Measurements from ENCODE around the gene NUP62CL.
A peak's percentile ranks its signal among the peaks of the same experiment; 100 is the strongest.

NUP62CL gene

DNA sequence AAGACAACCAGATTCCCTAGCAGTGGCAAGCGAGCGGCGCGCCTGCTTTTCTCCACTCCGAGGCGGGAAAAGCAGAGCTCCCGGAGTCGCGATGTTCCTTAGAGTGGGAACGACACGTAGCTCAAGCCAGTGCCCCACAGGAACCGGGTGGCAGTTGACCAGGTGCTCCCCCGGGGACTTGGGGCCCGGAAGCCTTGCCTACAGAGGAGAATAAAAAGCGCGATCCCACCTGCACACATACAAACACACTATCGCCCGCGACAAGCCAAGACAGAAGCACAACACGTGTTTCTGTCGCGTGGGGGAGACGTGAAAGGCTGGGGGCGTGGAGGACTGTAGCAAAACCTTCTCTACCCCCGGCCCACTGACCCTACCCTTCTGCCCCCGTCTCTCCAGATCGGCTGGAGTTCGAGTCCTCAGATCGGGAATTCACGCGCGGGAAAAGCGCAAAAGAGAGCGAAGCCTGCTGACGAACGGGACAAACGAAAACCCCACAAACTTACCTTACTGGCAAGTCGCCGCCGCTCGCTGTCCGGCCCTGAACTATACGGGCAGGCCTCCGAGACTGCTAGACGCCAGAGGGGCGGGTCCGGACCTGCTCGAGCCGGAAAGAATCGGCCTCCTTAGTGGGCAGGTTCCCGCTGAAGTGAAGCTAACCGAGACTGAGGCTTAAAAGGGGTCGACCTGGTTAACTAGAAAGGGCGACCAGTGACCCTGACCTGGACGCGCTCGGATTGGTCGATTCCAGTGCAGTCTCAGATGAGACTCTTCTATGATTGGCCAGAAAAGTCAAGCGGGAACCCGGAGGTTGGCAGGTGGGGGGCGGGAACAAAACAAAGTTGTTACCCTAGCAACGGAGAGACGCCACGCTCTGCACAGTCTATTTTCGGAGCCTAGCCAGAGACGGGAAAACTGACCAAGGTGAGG, at the start of gene NUP62CL, which contains the start of gene DNAAF6 (continued):
- TF ChIP-seq, protein P1, sequence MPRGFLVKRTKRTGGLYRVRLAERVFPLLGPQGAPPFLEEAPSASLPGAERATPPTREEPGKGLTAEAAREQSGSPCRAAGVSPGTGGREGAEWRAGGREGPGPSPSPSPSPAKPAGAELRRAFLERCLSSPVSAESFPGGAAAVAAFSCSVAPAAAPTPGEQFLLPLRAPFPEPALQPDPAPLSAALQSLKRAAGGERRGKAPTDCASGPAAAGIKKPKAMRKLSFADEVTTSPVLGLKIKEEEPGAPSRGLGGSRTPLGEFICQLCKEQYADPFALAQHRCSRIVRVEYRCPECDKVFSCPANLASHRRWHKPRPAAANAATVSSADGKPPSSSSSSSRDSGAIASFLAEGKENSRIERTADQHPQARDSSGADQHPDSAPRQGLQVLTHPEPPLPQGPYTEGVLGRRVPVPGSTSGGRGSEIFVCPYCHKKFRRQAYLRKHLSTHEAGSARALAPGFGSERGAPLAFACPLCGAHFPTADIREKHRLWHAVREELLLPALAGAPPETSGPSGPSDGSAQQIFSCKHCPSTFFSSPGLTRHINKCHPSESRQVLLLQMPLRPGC (tag by site-specific recombination; IDR thresholded peaks at IDR 0.05): no peak
- TF ChIP-seq ZNF548 (tag by site-specific recombination; IDR thresholded peaks at IDR 0.05): no peak
- TF ChIP-seq ZNF37A (tag by site-specific recombination; IDR thresholded peaks at IDR 0.05): no peak
- peak; percentile 94 for TF ChIP-seq SP2 (tag by site-specific recombination; IDR thresholded peaks at IDR 0.05)
- TF ChIP-seq ZNF701 (tag by site-specific recombination; IDR thresholded peaks at IDR 0.05): no peak
- 0 out of 2 replicates have a peak, but pooled peaks have one; percentile 59 for TF ChIP-seq HOXC10 (CRISPR knock-in tag; IDR thresholded peaks at IDR 0.05)
- TF ChIP-seq ZFP69B (tag by site-specific recombination; IDR thresholded peaks at IDR 0.05): 0 out of 2 replicates have a peak, but pooled peaks have one; percentile 23
- peak; percentile 48 for TF ChIP-seq SP3 (tag by site-specific recombination; IDR thresholded peaks at IDR 0.05)
- TF ChIP-seq, protein P2, sequence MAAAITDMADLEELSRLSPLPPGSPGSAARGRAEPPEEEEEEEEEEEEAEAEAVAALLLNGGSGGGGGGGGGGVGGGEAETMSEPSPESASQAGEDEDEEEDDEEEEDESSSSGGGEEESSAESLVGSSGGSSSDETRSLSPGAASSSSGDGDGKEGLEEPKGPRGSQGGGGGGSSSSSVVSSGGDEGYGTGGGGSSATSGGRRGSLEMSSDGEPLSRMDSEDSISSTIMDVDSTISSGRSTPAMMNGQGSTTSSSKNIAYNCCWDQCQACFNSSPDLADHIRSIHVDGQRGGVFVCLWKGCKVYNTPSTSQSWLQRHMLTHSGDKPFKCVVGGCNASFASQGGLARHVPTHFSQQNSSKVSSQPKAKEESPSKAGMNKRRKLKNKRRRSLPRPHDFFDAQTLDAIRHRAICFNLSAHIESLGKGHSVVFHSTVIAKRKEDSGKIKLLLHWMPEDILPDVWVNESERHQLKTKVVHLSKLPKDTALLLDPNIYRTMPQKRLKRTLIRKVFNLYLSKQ (tag by site-specific recombination; IDR thresholded peaks at IDR 0.05; ENCODE audit: borderline replicate concordance): no peak
- peak; percentile 35; the same call in 1 of the 2 replicates for TF ChIP-seq BCL11A (tag by site-specific recombination; IDR thresholded peaks at IDR 0.05; ENCODE audit: low read depth)
- no peak for TF ChIP-seq ZNF768 (tag by site-specific recombination; IDR thresholded peaks at IDR 0.05)
- TF ChIP-seq, protein P3, sequence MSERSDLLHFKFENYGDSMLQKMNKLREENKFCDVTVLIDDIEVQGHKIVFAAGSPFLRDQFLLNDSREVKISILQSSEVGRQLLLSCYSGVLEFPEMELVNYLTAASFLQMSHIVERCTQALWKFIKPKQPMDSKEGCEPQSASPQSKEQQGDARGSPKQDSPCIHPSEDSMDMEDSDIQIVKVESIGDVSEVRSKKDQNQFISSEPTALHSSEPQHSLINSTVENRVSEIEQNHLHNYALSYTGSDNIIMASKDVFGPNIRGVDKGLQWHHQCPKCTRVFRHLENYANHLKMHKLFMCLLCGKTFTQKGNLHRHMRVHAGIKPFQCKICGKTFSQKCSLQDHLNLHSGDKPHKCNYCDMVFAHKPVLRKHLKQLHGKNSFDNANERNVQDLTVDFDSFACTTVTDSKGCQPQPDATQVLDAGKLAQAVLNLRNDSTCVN (tag by site-specific recombination; optimal IDR thresholded peaks at IDR 0.05): peak; percentile 34
- TF ChIP-seq, protein P4, sequence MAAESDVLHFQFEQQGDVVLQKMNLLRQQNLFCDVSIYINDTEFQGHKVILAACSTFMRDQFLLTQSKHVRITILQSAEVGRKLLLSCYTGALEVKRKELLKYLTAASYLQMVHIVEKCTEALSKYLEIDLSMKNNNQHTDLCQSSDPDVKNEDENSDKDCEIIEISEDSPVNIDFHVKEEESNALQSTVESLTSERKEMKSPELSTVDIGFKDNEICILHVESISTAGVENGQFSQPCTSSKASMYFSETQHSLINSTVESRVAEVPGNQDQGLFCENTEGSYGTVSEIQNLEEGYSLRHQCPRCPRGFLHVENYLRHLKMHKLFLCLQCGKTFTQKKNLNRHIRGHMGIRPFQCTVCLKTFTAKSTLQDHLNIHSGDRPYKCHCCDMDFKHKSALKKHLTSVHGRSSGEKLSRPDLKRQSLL (tag by site-specific recombination; IDR thresholded peaks at IDR 0.05): no peak
- TF ChIP-seq ZNF837 (tag by site-specific recombination; IDR thresholded peaks at IDR 0.05): no peak
- TF ChIP-seq ZNF394 (tag by site-specific recombination; IDR thresholded peaks at IDR 0.05; ENCODE audit: borderline replicate concordance): no peak
- TF ChIP-seq, protein P5, sequence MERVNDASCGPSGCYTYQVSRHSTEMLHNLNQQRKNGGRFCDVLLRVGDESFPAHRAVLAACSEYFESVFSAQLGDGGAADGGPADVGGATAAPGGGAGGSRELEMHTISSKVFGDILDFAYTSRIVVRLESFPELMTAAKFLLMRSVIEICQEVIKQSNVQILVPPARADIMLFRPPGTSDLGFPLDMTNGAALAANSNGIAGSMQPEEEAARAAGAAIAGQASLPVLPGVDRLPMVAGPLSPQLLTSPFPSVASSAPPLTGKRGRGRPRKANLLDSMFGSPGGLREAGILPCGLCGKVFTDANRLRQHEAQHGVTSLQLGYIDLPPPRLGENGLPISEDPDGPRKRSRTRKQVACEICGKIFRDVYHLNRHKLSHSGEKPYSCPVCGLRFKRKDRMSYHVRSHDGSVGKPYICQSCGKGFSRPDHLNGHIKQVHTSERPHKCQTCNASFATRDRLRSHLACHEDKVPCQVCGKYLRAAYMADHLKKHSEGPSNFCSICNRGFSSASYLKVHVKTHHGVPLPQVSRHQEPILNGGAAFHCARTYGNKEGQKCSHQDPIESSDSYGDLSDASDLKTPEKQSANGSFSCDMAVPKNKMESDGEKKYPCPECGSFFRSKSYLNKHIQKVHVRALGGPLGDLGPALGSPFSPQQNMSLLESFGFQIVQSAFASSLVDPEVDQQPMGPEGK (tag by site-specific recombination; IDR thresholded peaks at IDR 0.05): 0 out of 2 replicates have a peak, but pooled peaks have one; percentile 19
- TF ChIP-seq ZNF776 (tag by site-specific recombination; IDR thresholded peaks at IDR 0.05; ENCODE audit: borderline replicate concordance): no peak

DNA sequence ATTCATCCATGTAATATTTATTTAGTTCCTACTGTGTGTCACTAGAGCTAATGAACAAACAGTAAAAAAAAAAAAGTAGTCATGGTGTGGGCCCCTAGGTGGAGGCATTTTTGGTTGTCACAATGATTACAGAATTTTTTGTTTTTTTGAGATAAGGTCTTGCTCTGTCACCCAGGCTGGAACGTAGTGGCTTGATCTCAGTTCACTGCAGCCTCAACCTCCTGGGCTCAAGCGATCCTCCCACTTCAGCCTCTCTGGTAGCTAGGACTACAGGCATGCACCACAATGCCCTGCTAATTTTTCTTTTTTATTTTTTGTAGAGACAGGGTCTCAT, 22.2 kb upstream of the NUP62CL start:
- no peak overlapping the region for H3K4me3 ChIP-seq (ENCODE audit: low read depth, low read length)
- H3K27ac ChIP-seq (ENCODE audit: extremely low read depth, low read depth, low read length): no peak overlapping the region
- no peaks in the 10 kb centered on the region for H3K4me1 ChIP-seq (ENCODE audit: control insufficient read depth, insufficient read depth, low read length)
- H3K36me3 ChIP-seq (ENCODE audit: control insufficient read depth in 2 of 2, insufficient read depth in 1 of 2, low read length in 2 of 2): no peaks in the 10 kb centered on the region
- ChIA-PET CTCF (no interaction called here), POLR2A (no interaction called here)
- TF ChIP-seq ZNF138 (tag by site-specific recombination; IDR thresholded peaks at IDR 0.05; ENCODE audit: borderline replicate concordance) (no peak), SCRT1 (tag by site-specific recombination; IDR thresholded peaks at IDR 0.05; ENCODE audit: borderline replicate concordance) (no peak), ZNF791 (tag by site-specific recombination; IDR thresholded peaks at IDR 0.05) (no peak), ZNF248 (tag by site-specific recombination; IDR thresholded peaks at IDR 0.05) (no peak), ZNF23 (tag by site-specific recombination; IDR thresholded peaks at IDR 0.05; ENCODE audit: borderline replicate concordance) (no peak)
- H3K9me3 ChIP-seq (ENCODE audit: control insufficient read depth, insufficient read depth, low read depth, low read length): no peaks in the 10 kb centered on the region; the same call in 1 of the 2 replicates

Data from HEK293 (cell line).